ENCODE measurements around the gene MCOLN2. TPM values are rescaled to one million over a fixed set of nuclear protein-coding genes. Genes with fewer than 3 reads are reported as not detected.

Gene MCOLN2
- total RNA-seq, 1 experiment from 2014 or later, result 1.3 TPM

DNA sequence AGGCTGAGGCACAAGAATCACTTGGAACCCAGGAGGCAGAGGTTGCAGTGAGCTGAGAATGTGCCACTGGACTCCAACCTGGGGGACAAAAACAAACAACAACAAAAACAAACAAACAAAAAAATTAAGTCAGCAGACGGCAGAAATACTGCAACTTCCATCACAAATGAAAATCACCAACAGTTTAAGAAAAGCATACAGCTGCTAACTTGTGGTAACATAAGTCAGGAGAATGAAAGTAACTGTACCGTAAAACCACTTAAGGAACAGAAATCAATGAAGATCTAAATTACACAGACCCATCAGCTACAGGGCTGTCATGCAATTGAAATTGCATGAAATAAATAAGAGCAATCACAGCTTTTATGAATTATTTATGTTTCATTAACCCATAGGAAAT lies 25.0 kb downstream of the MCOLN2 start:
- no peak overlapping the region for H2BK12ac ChIP-seq (ENCODE audit: insufficient read length, low read depth, low read length)
- no peak overlapping the region for H3K18ac ChIP-seq (ENCODE audit: insufficient read length, low read depth, low read length)
- Mint-ChIP-seq H3K27ac (no peak overlapping the region), H3K36me3 (ENCODE audit: insufficient read depth in 1 of 3, low read depth in 3 of 3) (no peaks in the 10 kb centered on the region), H3K4me3 (no peak overlapping the region), H3K27me3 (ENCODE audit: low read depth) (no peaks in the 10 kb centered on the region; the same call in 1 of the 2 replicates), H3K4me1 (peaks cover 4% of the 10 kb centered on the region in 2 experiments; a peak in 2 of 4 replicates), H3K9me3 (no peaks in the 10 kb centered on the region)
- H3K4ac ChIP-seq (ENCODE audit: low read depth, low read length), result no peak overlapping the region
- DNase-seq, result no peak
- no peak overlapping the region for H4K8ac ChIP-seq (replicated peaks; ENCODE audit: insufficient read length, low read depth, low read length)
- H3K9ac ChIP-seq (ENCODE audit: extremely low read depth, insufficient read length, low read length), result no peak overlapping the region
- no peaks in the 10 kb centered on the region for H3K23me2 ChIP-seq (ENCODE audit: insufficient read length, low read depth, low read length, poor library complexity, severe bottlenecking)
- peaks cover 3% of the 10 kb centered on the region; the same call in 1 of the 2 replicates for H3K4me1 ChIP-seq (ENCODE audit: insufficient read depth, low read length)
- no peak for TF ChIP-seq CTCF (conservative IDR thresholded peaks at IDR 0.05)
- H3K23ac ChIP-seq (ENCODE audit: insufficient read length, low read depth, low read length), result no peak overlapping the region
- no peak overlapping the region for H3K27ac ChIP-seq (ENCODE audit: insufficient read length, low read depth, low read length)
- no CpG with 5 or more reads among the region's 2 CpGs for WGBS (ENCODE audit: extremely low coverage, insufficient read length, low lambda C conversion rate)
- H3K79me1 ChIP-seq (ENCODE audit: insufficient read depth, low read depth, low read length, poor library complexity, severe bottlenecking), result no peaks in the 10 kb centered on the region
- no peak overlapping the region for H3T11ph ChIP-seq (ENCODE audit: low read length)
- no peaks in the 10 kb centered on the region for H4K20me1 ChIP-seq (ENCODE audit: control insufficient read depth, insufficient read depth, insufficient read length)
- no peak overlapping the region for H3K56ac ChIP-seq (ENCODE audit: insufficient read length, low read depth, low read length)
- H2BK20ac ChIP-seq (ENCODE audit: low read depth, low read length, poor library complexity, severe bottlenecking), result no peak overlapping the region
- no peak overlapping the region for H2BK120ac ChIP-seq (ENCODE audit: low read depth, low read length, poor library complexity, severe bottlenecking)
- H2AK5ac ChIP-seq (ENCODE audit: insufficient read length, low read length), result no peak overlapping the region
- H3K27me3 ChIP-seq (ENCODE audit: insufficient read depth, low read length), result no peaks in the 10 kb centered on the region
- H2AFZ ChIP-seq (ENCODE audit: low read length), result no peak overlapping the region
- H4K5ac ChIP-seq (ENCODE audit: insufficient read length, low read depth, low read length), result no peak overlapping the region
- H4K91ac ChIP-seq (ENCODE audit: insufficient read length, low read depth, low read length), result no peak overlapping the region
- H2BK15ac ChIP-seq (ENCODE audit: low read depth, low read length), result no peak overlapping the region
- no peaks in the 10 kb centered on the region for H3K9me3 ChIP-seq (ENCODE audit: control insufficient read depth, low read depth, low read length)
- no peak overlapping the region for H2BK5ac ChIP-seq (ENCODE audit: insufficient read length, low read length)
- no peaks in the 10 kb centered on the region for H3K79me2 ChIP-seq (ENCODE audit: insufficient read depth, low read length)
- H3K14ac ChIP-seq (ENCODE audit: insufficient read depth, low read length), result no peak overlapping the region
- no peak overlapping the region for H3K4me2 ChIP-seq (ENCODE audit: insufficient read depth, insufficient read length, low read length)

Data from H9 (cell line).